Thyroid gland (tissue), 4 donors: ENCODE results near the gene SST.

ENCODE experiments used
- POLR2A ChIP-seq, 2 donors: fragments of 450-650 bp; IDR thresholded peaks; one replicate each; pipeline ENCODE4 v1.6.1; 2017; ENCODE audit warnings: antibody characterized with exemption in 2 of 2, mild to moderate bottlenecking in 2 of 2, moderate library complexity in 1 of 2
- TF ChIP-seq, protein P1 (sequence below), 6 experiments: fragments of 200-600 bp in 3 of 6; fragments of 450-650 bp in 3 of 6; sonication (generic) in 3 of 6; IDR thresholded peaks; one replicate each; pipeline ENCODE4 v1.5.1; 2016 to 2019; ENCODE audit warnings: antibody characterized with exemption in 6 of 6, mild to moderate bottlenecking in 2 of 6, inconsistent platforms in 1 of 6, moderate library complexity in 1 of 6

DNA sequence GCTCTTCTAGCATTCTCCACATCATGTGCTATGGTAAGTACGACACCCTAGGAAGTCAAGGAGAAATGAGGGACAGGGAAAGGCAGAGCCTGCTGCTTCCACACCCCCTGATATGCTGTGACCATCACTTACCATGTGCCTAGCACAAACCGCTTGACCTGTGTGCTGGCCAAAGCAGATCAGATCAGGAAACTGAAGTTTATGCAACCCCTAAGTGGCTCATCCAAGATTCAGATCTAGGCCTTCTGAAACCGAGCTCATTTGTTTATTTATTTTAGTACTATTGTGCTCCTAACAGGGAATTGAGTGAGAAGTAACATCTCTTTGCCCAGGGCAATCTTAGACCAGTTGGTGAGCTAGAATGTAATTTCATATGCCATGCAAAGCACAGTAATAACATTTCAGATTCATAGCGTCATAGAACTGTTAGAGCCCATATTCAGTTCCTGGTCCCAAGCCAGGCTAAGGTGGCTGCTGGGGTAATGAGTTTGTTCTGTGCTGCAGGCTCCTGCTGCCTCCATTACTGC lies 32.4 kb upstream of the SST start, which contains the start of gene RTP2:
- TF ChIP-seq, protein P1, sequence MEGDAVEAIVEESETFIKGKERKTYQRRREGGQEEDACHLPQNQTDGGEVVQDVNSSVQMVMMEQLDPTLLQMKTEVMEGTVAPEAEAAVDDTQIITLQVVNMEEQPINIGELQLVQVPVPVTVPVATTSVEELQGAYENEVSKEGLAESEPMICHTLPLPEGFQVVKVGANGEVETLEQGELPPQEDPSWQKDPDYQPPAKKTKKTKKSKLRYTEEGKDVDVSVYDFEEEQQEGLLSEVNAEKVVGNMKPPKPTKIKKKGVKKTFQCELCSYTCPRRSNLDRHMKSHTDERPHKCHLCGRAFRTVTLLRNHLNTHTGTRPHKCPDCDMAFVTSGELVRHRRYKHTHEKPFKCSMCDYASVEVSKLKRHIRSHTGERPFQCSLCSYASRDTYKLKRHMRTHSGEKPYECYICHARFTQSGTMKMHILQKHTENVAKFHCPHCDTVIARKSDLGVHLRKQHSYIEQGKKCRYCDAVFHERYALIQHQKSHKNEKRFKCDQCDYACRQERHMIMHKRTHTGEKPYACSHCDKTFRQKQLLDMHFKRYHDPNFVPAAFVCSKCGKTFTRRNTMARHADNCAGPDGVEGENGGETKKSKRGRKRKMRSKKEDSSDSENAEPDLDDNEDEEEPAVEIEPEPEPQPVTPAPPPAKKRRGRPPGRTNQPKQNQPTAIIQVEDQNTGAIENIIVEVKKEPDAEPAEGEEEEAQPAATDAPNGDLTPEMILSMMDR (IDR thresholded peaks at IDR 0.05) = no peak
- no peak for TF ChIP-seq POLR2A (IDR thresholded peaks at IDR 0.05)
